ENCODE measurements around the gene PDCD2L.

DNA sequence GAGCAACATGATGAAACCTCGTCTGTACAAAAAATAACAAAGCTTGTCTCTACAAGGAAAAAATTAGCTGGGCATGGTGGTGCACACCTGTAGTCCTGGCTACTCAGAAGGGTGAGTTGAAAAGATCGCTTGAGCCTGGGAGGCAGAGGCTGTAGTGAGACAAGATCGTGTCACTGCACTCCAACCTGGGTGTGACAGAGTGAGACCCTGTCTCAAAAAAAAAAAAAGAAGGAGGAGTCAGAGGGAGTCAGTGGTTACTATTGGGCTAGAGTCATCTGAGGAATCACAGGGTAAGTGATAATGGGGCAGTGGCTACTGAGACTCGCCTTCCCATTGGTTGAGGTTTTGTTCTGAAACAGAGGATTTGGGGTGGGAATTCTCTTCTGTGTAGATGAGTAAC is 41.1 kb upstream of the PDCD2L start:
- no peak for TF ChIP-seq CTCF (conservative IDR thresholded peaks at IDR 0.05; ENCODE audit: low read depth, low read length)
- TF ChIP-seq EZH2 (IDR thresholded peaks at IDR 0.05; ENCODE audit: low read length, unreplicated experiment), result no peak
- TF ChIP-seq EZH2phosphoT487 (IDR thresholded peaks at IDR 0.05; ENCODE audit: borderline replicate concordance, low read length), result no peak

All from PC-3 (cell line).